ENCODE data around the gene GPR26.

Gene GPR26, protein sequence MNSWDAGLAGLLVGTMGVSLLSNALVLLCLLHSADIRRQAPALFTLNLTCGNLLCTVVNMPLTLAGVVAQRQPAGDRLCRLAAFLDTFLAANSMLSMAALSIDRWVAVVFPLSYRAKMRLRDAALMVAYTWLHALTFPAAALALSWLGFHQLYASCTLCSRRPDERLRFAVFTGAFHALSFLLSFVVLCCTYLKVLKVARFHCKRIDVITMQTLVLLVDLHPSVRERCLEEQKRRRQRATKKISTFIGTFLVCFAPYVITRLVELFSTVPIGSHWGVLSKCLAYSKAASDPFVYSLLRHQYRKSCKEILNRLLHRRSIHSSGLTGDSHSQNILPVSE

DNA sequence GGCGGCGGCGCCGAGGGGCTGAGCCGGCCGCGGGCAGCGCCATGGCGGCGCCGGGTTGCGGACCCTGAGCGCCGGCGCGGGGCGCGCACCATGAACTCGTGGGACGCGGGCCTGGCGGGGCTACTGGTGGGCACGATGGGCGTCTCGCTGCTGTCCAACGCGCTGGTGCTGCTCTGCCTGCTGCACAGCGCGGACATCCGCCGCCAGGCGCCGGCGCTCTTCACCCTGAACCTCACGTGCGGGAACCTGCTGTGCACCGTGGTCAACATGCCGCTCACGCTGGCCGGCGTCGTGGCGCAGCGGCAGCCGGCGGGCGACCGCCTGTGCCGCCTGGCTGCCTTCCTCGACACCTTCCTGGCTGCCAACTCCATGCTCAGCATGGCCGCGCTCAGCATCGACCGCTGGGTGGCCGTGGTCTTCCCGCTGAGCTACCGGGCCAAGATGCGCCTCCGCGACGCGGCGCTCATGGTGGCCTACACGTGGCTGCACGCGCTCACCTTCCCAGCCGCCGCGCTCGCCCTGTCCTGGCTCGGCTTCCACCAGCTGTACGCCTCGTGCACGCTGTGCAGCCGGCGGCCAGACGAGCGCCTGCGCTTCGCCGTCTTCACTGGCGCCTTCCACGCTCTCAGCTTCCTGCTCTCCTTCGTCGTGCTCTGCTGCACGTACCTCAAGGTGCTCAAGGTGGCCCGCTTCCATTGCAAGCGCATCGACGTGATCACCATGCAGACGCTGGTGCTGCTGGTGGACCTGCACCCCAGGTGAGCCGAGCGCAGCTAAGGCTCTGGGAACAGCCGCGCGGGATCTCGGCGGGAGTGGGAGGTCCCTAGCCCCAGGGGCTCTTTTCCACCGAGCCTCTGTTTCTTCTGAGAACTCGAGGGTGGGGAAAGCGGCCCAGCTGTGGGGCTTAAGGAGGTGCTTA is at the start of gene GPR26:
GPR26 (plus strand) TSS at position 38 of the 919 bp plus-strand sequence; CDS start at position 91, 53 bp downstream.
- no peak for DNase-seq

DNA sequence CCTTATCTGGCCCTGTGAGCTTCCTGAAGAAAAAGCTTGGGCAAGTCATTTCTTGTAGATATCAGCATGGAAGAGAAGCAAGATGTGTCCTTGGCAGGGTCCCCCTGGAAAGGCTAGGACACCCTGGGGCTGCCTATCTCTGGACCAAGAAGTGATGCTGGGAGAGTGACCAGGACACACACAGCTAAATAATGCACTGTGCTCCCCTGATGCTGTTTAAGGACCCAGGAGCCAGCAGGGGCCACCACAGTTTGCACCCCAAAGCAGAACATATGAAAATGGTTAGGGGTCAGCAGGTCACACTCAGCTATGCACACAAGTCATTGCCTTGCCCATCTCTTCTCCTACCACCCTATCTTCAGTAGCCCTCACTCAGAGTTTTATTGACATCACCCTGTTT is 47.9 kb upstream of the GPR26 start:
- DNase-seq, result no peak

DNA sequence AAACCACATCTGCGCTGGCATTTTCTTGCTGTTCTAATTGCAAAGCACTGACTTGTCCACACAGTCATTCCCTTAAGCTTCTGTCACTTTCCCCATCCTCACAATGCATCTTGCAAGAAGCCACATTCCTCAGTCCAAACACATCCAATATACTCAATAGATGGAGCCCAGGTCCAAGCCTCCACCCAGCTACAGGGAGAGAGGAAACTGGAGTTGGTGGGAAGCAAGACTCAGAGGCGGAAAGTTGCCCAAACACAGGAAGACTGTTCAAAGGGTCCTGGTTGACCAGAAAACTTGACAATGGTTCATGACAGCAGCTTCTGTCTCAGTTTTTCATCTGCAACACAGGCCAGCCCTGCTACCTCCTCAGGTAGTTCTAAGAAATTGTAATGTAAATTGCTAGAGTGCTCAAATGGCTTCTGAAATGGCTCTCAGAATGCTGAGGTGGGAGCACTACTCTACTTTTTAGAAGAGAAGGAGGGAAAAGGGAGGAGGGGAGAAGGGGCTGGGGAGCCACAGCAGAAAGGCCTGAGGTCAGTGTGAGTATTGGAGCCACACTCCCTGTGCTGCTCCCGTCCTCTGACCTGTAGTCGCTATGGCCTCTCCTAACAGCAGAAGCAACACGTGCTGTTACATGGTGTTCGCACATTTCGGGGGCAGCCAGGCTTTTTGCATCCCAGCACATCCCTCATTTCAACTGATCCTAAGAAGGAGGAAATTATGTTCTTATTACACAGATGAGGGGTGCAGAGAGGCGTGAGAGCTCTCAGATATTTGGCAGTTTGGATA is 46.9 kb upstream of the GPR26 start:
- no peak for DNase-seq

DNA sequence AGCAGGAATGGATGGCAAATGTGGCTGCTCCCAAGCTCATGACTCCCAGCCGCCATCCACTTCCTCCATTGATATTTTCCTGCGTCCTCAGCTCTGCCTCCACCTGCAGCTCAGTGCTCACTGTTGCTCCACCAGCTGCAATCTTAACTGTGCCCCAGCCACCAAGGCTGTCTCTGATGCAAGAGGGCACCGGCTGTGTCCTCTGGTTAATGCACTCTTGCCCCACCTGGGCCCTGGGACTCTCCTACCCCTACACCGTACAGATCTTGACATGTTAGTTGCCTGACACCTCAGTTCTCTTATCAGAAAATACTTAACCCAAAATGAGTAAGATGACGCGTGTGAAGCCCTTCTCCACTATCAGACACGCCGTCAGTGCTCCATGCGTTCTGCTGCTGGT is 45.5 kb upstream of the GPR26 start:
- no peak for DNase-seq

DNA sequence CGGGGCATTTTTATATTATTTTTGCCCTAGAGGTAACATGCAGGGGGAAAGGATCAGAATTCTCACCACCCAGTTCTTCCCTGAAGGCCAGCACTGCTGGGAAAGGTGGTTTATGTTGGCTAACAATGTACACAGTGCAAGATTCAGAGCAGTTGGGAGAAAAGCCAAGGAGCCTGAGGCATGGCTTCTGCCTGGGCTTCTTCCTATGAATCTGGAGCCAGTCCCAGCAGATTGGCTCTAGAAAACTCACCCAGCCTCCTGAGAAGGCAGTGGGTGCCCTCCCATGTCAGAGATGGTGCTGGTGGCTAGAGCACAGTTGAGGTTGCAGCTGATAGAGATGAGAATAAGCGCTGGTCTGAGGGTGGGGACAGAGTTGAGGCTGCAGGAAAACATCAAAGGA is 44.7 kb upstream of the GPR26 start:
- DNase-seq, result no peak

DNA sequence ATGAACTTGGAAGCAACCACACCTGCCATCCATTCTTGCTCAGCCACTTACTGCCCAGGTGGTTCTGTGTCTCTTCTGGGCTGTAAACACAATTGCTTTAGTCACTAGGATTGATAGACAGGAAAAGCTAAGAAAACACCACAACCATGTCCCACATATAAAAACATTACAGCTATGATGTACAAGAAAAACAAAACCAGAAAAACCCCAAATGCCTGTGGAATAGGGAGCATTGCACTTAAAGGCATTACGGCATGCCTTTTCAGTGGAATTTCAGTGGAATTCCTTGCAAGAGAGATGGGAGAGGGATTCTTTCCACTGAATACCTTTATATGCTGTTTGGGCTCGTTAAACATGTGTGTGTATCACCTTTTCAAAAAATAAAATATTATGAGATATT is 44.2 kb upstream of the GPR26 start:
- no peak for DNase-seq

DNA sequence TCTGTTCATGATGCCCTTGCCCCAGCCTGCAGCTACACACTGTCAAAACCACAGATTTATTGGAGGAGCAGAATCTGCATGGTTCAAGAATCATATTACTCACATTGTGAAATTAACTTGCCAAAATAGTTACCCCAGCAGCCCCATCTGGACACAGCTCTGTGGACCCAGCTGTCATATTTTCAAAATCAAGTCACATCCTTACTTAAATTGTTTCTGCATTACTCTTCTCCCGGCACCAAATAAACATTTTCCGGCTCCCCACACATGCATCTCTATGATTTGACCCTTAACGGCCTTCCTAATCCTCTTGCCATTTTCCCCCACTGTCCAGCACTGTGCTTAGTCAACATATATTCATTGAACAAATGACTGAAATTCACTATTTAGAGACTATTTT is 43.8 kb upstream of the GPR26 start:
- DNase-seq, result no peak

DNA sequence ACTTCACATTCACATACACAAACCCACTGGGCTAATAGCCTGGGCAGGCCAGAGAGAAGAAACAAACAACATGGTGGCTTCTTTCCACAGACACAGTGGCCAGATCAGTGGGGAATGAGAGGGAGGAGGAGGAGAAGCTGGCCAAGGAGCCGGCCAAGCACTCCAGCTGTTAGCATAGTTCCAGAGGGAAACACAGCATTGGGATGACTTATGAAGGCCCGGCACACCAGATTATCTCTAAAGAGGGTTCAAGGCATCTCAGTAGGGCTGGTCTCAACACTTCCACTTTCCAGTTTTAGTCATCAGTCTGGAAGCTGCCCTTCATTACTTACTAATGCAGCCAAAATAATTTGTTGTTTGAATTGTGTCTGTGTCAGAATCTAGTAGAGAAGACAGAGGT is 42.1 kb upstream of the GPR26 start:
- DNase-seq, result no peak

DNA sequence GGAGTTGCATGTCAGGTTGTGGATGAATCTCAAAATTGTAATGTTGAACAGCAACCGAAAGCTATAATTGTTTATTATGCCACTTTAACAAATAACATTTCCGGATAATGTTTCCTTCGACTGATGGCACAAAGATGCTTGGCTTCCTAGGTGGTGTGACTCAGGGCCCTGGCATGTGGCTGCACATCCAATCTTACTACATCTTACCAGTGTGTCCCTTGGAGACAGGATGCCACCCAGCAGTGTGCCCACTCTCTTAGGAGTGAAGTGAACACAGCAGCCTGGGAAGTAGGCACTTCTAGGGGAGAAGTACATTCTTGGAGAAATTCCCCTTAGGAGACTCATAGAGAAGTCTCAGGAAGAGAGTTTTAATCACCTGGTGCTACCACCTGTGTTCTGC is 33.0 kb upstream of the GPR26 start:
- DNase-seq, result no peak

DNA sequence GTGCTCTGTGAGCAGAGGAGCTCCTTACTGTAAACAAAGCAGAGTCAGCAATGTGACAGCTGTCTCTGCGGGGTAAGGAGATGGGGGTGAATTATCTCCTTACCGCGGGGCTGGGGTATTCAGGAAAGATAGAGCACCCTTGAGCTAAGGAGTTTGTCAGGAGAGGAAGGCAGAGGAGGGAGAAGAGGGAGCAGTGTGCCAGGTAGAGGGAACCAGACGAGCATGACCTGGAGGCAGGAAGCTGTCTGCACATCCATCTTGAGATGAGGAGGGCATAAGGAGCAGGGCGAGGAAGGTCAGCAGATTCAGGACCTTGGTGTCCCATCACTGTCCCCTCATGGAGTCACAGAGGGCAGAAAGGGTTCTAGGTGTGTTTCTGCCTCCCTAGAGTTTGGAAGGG is 32.5 kb upstream of the GPR26 start:
- no peak for DNase-seq

DNA sequence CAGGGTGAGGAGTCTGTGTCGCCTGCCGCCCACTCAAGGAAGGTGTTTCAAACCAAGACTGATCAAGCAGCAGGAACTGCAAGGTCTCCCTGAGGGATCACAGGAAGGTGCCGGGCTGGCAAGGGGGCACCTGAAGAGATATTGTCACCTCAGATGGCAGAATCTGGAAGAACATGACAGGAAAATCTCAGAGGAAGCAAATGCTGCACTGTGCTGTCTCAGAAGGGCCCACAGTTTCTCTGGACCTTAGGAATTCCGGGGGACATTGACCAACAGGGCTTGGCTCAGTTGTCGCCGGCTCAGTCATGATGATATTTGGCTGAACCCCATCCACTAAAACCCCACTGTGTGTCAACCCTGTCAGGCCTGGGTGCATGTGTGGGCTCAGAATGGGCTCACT is 31.9 kb upstream of the GPR26 start:
- DNase-seq, result no peak

DNA sequence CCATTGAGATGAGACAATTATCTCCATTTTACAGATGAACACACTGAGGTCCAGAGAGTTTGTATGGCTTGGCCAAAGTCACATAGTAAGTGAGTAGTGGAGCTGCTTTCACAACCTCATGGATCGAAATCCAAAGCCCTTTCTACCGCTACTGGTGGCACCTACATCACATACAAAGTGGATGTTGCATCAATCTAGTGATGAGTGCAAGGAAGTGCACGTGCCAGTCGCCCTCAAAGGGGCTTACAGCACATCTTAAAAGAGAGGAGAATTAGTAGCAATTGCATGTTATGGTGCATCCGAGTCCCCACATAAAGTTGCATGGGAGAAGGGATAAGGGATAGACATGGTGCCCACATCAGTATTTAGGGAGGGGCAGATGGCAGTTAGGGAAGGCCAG is 31.0 kb upstream of the GPR26 start:
- DNase-seq, result no peak

DNA sequence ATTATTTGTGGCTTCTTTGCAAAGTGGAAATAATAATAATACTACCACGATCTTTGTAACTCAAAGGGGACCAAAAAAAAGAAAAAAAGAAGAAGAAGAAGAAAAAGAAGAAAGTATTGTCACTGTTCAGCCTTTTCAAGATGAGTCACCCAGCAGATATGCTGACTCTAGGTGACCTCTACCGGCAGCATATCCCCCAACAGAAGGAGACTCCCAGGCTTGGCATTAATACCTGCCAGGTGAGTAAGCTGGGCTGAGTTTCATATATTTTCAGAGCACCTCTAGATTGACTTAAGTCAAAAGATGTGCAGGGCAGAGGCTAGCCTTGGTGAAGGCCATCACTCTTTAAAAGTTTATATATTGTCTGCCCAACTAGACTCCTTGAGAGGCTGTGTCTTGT is 30.4 kb upstream of the GPR26 start:
- DNase-seq, result no peak

DNA sequence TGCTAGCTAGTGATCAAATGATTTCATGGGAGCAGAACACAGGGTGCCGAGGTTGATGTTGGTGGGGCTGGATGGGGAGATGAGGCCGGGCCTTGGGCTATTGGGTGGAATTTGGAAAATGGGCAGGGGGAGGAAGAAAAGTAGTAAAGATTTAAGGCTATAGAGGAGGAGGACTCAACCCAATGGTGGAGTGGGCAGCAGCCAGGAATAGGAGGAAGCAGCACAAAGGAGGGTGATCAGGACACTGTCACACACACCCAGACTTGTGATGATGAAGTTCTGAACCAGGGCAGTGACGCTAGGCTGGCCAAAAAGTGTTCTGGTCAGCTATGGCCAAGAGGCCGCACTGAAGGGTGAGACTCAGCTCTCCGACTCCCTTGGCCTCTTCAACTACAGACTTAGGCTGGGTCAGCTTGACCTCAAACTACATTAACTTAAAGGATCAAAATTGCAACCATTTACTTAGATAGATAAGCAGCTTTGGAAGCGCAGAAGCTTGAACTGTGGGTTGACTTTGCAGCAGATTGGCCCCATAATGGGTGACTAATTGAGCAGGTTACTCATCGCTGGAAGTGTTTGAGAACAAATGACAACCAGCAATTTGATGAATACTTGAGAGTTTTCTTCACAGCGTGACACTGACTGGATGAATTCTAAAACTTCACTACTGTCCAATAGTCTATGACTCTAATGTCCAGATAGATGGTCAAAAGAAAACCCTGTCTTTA is 29.4 kb upstream of the GPR26 start:
- no peak for DNase-seq

DNA sequence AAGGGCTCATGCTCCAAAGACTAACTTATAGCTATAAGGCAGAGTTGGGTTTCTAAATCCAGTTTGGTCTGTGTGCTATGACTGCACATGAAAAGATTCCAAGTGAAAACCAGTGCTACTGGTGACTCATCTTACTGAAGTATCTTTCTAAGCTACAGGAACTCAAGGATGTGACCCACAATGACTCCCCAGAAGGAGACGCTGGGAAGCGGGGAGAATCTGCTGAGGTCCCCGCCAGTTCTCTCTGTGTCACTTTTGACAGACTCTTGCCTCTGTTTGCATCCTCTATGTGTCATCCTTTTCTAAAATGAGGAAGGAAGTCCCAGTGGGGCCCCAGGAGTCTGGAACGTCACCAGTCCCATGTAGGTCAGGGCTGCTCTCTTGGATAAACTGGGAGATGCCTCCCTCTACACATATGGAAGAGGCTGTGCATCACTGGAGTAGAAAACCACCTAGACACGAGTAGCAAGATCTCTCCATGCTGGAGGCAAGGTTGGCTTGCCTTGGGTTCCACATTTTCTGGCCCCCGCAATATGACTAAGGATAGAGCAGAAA is 28.8 kb upstream of the GPR26 start:
- DNase-seq, result no peak

DNA sequence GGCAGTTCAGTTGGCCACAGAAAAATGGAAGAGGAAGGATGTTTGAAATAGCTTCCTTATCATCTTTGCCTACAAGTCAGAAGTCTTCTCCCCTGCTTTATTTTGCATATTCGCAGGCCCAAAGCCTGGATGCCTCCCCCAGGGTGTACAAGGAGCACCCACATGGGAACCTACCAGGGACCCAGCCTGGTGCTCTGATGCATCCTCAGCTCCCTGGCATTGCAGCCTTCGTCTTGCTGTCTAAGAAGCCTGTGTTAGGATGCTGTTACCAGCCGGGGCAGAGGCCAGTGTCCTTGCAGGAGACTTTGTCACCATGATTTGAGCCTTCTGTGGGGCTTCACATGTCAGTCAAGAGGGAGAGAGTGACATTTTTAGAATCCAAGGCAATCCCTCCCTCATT is 27.0 kb upstream of the GPR26 start:
- no peak for DNase-seq

DNA sequence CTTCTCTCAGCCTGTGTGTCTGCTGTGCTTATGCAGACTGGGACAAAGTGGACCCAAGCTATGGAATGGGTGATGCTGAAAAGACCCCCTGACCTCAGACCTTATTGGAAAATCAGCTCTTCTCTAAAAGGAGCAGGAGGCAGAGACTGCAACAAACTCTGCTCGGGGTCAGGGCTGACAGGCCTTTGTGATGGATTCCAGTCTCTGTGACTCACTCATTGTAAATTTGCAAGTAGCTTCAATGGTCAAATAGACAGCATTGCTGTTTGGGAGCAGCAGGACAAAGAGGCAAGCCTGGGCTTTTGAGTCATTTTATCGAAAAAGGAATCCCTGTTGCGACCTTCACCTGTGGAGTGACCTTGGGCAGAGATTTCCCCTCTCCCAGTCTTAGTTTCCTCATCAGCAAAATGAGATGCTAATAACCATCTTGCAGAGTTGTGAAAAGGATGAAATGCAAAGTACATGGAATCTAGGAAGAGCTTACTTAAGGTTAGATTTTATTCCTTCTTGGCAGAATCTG is 26.1 kb upstream of the GPR26 start:
- DNase-seq, result no peak

DNA sequence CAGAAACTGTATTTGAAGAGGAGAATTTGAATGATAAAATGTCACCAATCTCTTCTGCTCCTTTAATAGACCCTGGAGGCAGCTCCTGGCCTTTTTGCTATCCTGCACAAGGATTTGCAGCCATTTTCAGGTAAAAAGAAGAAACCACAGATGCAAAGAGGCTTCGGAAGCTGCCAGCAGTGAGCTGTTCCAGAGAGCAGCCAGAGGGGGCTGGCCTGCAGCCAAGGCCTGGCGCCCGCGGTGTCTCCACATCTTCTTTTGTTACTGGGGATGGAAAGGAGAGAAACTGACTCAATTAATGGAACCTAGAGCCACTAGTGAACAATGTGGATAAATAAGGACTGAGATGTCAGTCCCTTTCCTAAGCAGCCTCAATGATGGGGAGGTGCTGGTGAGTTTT is 23.9 kb upstream of the GPR26 start:
- DNase-seq, result no peak

DNA sequence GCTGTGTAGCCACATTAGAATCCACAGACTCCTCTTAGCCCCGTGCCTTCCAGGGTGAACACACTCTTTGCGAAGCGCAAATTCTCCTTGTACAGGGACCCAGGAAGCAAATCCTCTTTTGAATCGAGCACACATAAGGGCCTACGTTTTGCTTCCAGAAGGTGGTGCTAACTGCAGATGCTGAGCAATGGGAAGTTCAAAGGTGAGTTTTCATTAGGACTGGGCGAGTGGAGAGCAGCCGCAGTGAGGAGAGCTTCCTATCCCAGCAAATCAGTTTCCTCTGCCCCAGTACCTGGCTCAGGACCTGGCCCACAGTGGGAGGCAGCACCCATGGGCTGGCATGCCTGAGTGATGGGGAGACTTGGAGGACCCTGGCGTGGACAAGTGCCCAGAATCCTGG is 23.5 kb upstream of the GPR26 start:
- DNase-seq, result no peak

DNA sequence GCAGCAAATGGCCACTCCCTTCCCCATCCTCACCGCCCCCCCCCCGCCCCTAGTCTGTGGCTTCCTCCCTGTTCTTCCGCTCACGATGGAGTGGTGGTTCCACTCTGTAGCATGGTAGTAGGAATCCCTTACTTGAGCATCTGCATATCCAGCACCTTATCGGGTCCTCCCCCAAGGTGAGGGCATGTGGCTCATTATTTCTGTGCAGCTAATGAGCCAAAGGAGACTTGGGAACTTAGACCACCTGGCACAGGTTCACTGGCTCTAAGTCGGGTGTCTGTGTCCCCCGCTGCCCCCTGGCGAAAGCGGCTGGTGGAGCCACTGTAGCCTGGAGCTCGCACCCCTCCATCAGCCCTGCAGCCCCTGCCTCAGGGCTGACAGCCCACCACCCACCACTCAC is 22.8 kb upstream of the GPR26 start:
- no peak for DNase-seq

DNA sequence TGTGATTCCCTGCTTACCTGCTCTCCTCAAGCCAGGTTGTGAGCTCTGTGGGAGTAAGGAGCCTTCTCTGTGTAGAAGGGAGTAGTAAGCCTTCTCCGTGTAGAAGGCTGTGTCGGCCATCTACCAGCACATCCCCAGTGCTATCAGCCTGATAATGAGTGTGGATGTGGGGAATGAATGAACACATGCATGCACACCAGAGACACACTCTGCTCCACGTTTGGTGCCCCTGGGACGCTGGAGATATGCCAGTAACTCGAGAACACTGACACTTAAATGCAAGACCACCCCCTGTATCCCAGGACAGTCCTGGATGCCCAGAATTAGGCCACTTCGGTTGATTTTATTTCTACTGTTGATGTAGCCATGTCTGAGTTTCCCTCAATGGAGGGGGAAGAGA is 21.1 kb upstream of the GPR26 start:
- no peak for DNase-seq

DNA sequence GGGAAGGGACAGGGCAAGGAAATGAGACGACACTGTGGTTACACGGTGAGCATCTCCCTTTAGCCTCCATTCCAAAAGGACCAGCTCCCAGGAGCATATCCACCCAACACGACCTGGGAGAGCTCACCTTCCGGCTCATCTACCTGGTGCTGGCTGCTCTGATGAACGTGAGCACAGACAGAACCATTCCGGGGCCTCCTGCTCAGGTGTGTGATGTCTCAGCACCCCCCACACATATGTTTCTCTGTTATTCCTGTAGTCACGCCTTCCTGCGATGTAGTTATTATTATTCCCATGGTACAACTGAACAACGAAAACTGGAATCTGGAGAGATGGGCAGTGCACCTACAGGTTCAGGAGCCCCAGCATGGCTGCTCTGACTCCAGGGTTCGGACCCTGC is 20.5 kb upstream of the GPR26 start:
- no peak for DNase-seq
